Measurements from ENCODE around the gene HGF.
A peak's percentile ranks its signal among the peaks of the same experiment; 100 is the strongest.
"Not testable (repeated sequence)": the region's sequence is repeated elsewhere in the genome, so short reads cannot be mapped to it uniquely, and the experiment has no call there.

The HGF gene

DNA sequence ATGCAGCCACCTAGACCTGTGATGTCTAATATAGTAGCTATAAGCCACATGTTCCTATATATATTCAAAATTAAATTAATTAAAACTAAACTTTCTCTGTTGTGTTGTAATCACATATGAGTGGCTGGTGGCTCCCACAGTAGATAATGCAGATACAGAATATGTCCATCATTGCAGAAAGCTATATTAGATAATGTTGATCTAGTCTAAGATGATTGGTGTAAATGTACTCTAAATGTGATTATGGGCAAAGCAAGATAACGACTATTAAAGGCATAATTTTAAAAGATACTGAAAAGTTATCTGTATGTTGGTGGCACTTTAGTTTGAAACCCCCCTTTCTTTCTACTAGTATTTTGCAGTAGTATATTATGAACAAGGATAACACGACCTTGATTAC, 5.7 kb upstream of the HGF start:
- no peak for DNase-seq

DNA sequence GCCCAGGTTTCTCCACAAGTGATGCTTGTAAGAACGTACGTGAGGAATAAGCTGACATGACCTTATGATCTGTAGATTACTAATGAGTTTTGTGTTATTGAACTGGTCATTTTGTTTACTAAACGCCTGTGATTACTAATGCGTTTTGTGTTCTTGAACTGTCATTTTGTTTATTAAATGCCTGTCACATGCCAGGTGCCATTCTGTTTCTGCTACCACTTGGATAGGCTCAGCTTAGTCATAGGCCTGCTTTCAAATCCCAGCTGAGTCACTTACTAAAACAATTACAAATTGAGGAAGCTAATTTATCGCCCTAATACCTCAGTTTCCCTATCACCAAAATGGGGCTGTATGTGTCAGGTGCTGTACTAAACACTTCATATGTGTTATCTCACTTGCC, 4.7 kb upstream of the HGF start:
- no peak for DNase-seq

DNA sequence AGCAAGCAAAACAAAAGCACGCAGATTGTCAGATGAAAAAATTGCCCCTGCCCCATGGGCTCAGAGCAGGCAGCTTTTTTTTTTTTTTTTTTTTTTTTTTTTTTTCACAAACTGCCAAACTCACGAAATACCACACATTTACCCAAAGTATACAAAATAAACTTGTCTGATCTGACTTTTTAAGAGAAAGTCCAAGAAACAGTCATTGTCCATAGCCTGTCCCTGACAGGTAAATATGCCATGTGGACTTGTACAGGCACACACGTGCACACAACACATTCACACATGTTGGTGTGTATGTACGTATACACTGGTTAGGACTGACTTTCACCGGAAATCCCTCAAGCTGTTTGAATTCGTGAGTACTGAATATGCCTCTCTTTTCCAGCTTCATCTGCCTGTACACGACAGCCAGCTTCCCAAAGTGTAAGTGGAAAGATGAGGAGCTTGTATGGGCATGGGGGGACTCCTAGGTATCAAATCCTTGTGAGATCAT, 929 bp upstream of the HGF start:
- DNase-seq, result no peak

DNA sequence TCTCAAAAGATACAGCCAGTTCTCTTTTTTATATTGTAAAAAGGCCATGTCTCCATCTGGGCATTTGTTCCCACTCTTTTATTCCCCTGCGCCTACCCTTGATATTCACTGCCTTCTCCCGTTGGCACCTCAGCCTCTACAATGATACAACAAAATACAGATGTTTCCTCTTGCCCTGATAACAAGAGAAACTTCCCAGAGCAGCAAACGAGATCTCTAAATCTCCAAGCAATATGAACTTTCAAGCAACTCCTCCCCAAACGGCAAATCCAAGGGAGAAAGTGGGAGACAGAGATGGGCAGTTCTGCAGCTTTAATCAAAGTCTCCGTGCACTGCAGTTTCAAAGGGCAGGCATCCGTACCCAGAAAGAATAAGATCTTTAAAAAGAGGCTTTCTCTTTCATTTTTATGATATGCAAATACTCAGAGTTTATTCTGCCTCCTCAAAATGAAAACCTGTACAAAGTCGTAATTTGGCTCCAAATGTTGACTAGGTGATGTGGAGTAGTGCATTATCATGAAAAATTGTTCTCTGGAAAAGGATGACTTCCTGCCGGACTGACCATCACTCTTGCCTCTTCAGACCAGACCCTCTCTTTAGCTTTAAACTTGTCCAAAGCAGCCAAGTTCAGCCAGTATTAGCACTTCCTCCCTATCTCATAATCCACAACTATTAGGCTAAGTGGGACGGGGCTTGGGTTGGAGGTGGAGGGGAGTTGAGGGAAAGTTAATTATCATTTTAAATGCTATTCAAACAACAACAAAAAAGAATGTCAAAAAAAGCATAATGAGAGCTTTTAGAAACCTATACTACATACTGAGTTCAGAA, 682 bp downstream of the HGF start:
- no peak for DNase-seq

DNA sequence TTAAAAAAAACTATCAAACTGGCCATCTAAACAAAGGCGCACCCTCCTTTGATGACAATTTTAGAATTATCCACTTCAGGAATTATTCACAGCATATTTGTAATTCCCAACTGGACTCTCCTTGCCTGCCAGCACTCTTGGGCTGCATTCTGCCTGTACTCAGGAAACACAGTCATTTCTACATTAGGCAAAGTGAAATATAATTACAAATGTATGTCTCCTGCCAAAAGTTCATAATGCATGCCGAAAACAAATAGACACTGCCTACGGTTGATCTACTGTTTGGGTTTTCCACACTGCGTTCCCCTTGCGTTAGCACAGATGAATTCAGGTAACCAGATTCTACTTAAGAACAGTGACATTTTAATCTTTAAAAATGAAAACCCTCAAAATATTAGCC, 1.9 kb downstream of the HGF start:
- no peak for DNase-seq

DNA sequence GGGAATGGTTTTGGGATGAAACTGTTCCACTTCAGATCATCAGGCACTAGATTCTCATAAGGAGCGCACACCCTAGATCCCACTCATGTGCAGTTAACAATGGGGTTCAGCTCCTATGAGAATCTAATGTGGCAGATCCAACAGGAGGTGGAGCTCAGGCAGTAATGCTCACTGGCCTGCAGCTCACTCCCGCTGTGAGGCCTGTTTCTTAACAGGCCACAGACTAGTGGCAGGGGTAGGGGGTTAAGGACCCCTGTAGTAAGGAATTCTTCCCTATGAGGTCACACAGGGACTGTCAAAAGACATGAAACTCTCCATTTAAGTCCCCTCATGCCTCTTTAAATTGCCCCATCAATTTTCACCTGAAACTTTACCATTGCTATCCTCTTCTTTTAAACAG, 8.0 kb downstream of the HGF start:
- DNase-seq, result no peak

DNA sequence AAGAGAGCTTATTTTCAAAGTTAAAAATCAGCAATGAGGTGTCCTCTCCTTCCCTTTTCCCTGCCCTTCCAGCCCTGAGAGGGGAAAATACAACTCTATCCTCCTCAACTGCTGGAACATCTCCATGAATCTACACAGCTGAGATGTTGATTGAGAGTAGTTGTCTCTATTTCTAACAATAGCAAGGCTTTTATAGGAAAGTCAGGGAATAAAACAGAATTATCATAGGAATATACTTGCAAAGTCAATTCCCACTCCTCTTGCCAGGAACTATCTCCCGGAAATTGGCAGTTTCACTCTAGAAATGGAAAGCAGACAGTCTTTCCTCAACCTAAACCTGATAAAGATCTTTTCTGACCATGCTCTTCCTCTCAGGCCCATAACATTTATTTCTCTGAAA, 8.8 kb downstream of the HGF start:
- DNase-seq, result no peak

DNA sequence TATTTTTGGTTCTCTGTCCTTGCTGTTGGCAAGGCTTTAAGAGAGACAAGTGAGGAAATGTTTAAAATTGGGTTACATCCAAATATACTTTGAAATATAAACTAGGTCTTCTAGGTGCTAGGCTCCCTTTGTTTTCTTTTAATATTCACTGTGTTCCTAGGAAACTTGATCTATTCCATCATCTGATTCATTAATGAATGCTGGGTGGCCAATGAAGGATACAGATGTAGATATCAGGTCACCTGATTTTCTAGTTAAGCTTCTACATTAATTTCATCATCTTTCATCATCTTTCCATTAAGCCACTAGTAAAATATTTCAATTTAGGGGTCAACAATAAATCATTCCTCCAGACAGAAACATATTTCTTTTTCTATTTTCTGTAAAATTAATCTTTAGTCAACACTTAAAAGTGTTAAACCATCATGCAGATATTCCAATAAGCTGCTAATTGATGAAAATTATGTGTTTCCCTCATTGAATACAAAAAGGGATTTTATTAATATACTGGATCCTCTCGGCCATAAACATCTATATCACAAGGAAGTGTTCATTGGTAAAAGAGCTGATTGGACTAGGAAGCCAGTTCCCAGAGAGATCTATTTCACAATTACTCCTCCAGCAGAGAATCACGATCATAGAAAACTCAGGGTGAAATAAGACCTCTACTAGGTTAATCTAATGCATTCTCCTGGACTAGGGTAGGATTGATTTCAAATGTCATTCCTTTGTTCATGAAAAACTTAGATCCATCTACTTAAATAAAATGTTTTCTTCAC, 14.7 kb downstream of the HGF start:
- no peak for DNase-seq

DNA sequence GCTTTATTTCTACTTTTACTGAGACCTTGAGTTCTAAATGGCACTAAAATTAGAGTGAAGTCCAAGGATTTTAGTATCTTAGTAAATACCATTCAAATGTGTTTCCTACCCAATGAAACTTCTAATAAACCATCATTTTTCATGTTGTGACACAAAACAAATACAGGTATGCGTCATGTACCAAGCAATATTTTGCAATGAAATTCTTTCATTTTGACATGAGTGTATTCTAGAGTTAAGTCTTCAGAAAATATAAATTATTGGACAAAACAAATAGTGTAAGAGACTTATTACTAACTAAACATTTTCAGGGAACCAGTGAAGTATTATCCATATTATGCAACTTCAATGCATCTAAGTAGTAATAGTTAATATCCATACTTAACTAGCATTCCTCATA, 16.5 kb downstream of the HGF start:
- no peak for DNase-seq

DNA sequence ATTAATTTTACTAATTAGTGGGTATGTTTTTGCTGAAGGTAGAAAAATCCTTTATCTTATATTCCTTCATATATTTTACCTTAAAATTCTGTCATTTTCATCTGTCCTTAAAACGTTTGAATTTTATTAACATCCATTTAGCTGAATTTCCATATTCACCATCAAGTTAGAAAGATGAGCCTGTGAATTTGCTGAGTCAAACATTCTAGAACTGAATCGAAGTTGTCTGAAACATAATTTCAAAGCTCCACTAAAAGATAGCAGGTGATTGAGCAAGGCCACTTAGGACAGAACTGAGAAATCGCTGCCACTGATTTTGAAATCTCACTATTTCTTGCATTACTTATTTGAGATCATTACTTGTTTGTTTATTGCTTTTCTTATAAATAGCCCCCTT, 17.5 kb downstream of the HGF start:
- DNase-seq, result no peak

DNA sequence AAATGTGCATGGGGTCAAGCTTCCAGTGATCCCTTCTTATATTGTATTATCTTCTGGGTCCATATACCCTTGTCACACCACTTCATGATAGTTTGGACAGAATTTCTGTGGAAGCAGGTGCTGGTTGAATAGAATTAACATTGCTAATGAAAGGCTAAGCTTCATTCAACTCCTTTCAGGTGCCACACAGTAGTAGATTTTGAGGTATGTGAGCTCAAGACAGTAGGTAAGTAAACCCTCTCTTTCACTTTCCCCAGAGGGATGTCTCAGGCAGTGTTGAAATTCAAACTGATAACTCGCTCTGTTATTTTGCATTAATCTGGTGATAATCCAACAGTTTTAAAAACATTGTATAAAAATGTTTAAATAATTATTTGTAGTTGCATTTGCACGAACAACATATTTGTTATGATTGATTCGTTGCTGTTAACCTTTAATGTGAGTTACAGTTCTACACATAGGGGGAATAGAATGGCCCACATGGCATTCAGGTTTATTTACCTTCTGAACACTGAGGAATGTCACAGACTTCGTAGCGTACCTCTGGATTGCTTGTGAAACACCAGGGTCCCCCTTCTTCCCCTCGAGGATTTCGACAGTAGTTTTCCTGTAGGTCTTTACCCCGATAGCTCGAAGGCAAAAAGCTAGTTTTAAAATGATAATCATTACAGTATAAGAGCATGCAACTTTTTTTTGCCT, 18.1 kb downstream of the HGF start:
- DNase-seq, result no peak

DNA sequence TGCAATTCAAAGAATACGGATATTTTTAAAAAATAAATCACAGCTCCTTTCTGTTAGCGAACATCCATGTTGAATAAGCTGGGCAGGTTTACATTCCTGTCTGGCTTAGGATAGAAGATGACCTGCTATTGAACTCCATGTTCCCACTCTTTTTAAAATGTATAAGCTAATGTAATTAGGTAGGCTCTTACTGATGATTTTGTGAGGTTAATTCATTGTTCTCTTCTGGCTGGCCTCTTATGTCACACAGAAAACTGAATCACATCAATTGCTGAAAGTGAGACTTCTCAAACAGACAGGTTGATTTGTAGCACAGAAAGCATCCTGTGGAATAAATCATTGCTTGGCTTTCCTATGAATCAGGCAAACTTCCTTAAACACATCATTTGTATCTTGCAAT, 24.2 kb downstream of the HGF start:
- DNase-seq, result no peak

DNA sequence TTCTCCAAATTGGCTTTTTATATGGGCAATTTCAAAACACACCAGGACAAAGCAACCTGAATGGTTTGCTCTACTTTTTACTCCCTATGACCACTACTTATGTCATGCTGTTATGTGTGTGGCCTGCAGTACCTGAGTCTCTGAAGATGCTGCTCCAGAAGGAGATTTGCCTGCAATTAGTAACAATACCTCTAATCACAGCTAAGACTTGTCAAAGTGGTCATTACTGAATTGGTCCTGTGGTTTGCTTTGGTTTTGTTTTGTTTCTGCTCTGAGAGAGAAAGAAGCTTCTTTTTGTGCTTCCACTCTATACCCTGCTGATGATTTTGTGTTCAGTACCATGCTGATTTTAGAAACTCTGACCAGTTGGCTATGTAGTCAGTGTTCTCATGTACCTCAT, 25.5 kb downstream of the HGF start:
- DNase-seq, result no peak

DNA sequence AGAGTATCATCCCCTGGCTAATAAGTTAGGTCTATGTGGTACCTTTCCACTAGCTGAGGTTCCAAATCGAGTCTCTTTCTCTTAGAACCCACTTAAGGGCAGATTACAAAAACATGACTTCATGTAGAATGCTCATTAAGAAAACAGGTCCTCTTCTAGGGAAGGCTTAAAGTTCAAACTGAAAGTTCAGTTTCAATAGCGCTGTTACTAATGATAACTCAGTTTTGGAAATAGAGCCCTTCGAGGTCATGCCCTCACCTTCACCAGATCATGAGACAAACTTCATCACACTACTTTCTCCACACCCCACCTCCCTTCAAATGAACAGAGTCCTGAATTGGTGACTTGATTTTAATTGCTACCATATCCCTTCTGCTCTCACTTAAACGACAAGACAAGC, 26.2 kb downstream of the HGF start:
- no peak for DNase-seq

DNA sequence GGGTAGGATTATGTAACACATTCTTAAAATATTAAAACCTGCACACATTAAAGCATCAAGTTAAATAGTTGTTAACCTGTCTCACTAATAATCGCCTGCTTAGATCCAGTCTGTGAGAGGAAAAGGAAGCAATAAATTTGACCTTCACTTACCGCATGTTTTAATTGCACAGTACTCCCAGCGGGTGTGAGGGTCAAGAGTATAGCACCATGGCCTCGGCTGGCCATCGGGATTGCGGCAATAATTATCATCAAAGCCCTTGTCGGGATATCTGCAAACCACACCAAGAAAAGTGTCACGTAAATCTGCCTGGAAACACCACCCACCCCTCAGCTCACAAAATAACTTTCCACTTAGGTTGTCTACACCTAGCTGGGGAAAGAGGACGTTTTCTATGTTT, 26.6 kb downstream of the HGF start:
- DNase-seq, result no peak

DNA sequence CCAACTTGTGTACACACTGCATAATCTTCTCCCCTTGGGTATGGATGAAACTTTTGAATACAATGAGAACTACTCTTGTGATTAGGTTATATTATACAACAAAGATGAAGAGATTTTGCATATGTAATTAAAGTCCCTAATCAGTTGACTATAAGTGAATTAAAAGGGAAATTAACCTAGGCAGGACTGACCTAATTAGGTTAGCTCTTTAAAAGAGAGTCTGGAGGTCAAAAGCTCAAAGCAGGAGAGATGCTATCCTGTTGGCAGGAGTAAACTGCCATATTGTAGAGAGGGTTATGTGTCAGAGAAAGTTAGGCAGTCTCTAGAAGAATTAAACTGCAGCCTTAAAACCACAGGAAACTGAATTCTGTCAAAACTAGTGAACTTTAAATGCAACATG, 29.4 kb downstream of the HGF start:
- no peak for DNase-seq

DNA sequence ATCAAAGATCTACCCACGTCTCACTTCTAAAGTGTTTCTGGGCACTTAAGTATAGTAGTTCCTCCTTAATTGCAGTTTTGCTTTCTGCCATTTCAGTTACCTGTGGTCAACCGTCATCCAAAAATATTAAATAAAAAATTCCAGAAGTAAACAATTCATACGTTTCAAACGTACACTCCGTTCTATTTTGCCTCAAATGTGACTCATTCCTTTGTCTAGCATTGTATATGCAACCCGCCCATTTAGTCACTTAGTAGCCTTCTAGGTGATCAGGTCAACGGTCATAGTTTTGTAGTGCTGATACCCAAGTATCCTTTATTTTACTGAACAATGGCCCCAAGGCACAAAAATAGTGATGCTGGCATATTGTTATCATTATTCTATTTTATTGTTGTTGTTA, 33.8 kb downstream of the HGF start:
- DNase-seq, result no peak

DNA sequence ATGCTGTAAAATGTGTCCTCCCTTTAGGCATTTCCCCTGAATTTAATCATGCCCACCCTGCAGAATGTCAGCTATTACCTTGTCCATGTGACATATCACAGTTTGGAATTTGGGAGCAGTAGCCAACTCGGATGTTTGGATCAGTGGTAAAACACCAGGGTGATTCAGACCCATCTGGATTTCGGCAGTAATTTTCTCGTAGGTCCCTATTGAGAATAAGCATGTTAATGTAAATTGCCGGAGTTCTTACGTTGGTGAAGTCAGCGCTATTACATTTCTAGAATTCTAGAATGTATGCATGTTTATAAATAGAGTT, 44.1 kb downstream of the HGF start:
- peak; percentile 12 for DNase-seq

DNA sequence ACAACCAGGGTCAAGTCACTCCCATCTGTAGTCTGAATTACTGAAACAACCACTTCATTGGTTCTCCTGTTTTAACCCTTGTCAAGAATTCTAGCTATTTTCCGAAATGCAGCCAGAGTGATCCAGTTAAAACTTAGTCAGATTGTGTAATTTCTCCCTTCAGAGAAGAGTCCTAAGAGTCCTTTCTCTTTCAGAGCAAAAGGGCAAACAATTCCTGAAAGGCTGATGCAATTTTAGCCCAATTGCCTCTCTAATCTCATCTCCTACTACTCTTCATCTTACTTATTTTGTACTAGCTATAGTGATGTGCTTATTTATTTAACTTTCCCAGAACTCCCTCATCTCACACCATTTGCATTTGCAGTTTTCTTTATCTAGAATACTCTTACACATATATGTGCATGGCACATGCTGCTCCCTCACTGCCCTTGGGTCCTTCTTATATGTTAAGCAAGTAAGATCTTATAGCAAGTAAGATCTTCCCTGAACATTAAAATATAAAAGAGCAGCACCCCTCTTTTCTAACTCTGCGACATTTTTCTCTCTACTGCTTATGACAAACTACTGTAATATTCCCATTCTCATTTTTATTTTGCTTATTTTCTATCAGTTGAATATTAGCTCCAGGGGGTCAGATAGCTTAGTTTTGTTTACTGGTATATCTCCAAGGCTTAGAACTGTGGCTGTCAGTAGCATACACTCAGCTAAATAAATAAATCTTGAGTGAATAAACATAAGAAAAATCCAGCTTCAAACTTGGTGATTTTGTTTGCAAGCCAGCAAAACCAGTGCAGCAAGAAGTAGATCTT, 44.6 kb downstream of the HGF start:
- DNase-seq, result no peak

DNA sequence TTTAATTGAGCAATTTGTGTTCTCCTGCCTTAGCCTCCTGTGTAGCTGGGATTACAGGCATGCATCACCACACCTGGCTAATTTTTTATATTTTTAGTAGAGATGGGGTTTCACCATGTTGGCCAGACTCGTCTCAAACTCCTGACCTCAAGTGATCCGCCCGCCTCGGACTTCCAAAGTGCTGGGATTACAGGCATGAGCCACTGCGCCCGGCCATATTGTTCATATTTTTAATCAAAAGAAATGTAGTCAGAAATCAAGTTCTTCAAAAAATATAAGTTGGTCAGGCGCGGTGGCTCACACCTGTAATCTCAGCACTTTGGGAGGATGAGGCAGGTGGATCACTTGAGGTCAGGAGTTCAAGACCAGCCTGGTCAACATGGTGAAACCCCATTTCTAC, 47.6 kb downstream of the HGF start:
- DNase-seq, result not testable (repeated sequence)

DNA sequence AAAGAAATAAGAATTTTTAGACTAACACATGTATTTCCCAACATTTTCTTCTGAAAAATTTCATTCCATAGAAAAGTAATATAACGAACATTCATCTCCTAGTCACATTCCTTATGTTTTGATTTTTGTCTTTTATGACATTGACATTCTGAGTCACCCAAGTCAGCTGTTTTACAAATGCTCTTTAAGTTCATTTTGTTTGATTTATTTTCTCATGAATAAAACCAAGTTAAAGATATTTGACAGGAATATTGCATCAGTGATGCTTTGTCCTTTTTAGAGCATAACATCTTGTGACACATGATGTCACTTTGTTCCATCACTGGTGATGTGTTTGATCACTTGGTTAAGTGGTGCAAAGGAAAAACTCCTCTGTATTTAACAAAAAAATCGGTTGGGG, 48.4 kb downstream of the HGF start:
- no peak for DNase-seq

DNA sequence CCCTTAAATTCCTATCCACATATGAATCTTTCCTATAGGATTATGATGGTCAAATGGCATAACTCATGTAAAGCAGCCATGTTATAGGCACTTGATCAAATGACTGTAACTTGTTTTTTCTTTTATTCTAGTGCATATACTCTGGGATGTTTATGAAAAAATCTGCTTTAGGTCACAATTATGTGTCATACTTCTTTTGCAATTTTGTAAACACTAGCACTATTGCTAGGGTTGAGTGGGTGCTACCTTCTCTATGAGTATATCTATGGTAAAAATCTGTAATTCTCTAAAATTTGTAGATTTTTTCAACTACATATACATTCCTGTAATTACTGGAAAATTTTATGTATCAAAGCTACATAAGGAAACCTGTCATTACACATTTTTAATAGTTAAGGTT, 50.0 kb downstream of the HGF start:
- no peak for DNase-seq

DNA sequence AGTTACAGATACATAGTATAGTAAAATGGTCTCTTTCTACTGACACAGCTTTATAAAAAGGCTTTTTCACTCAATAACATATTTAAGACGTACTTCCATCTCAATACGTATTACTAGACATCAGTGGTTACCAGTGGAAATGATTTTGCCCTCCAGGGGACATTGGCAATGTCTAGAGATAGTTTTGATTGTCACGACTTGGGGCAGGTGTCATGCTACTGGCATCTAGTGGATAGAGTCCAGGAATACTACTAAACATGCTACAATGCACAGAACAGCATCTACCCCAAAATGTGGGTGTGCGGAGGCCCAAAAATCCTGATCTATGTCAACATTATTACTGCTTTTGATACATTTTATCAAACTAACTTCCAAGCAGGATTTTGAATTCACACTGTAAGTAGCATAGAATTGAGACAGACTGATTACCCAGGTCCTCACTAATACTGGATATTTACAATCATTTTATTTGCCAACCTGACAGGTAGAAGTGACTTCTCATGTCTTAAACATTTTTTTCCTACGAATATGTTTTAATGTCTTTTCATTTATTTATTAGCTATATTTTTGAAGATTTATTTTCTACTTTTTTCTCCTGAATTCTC, 53.8 kb downstream of the HGF start:
- DNase-seq, result no peak
